ENCODE results near the gene CHFR. TPM values are rescaled to one million over a fixed set of nuclear protein-coding genes. Genes with fewer than 3 reads are reported as not detected.
A peak's percentile ranks its signal among the peaks of the same experiment; 100 is the strongest.

CHFR gene
- total and polyA plus RNA-seq, 9 of the 15 experiments (the other 6 are each of a cell fraction or from before 2014, with no cell fraction given) = 0.61 to 33.9 (median 19.3) TPM

- no peak for TF ChIP-seq CREB5 (CRISPR knock-in tag; IDR thresholded peaks at IDR 0.05)
- TF ChIP-seq FOXO4 (CRISPR knock-in tag; IDR thresholded peaks at IDR 0.05) = no peak
- no peak for TF ChIP-seq ZNF324 (CRISPR knock-in tag; IDR thresholded peaks at IDR 0.05)
- TF ChIP-seq RREB1 (CRISPR knock-in tag; IDR thresholded peaks at IDR 0.05) = 0 out of 2 replicates have a peak, but pooled peaks have one; percentile 41
- no peak for TF ChIP-seq MYNN (IDR thresholded peaks at IDR 0.05)
- no peak for TF ChIP-seq MYNN (CRISPR knock-in tag; IDR thresholded peaks at IDR 0.05)
- peak; percentile 91 for TF ChIP-seq EP400 (IDR thresholded peaks at IDR 0.05)
Measured at GRCh38 chr12:132887513-132888351, at the start of gene CHFR (continued).

All from K562 (cell line).